ENCODE measurements around the gene CYFIP2.

- TF ChIP-seq CTCF (IDR thresholded peaks at IDR 0.05; ENCODE audit: poor library complexity, severe bottlenecking) (no peak), MXI1 (conservative IDR thresholded peaks at IDR 0.05; ENCODE audit: poor library complexity, severe bottlenecking) (no peak), EZH2 (IDR thresholded peaks at IDR 0.05; ENCODE audit: borderline replicate concordance, insufficient read depth, low read length, poor library complexity, severe bottlenecking) (no peak), TAF1 (IDR thresholded peaks at IDR 0.05; ENCODE audit: low read depth) (no peak), POLR2AphosphoS5 (IDR thresholded peaks at IDR 0.05) (no peak), SMC3 (conservative IDR thresholded peaks at IDR 0.05; ENCODE audit: poor library complexity) (no peak), REST (IDR thresholded peaks at IDR 0.05; ENCODE audit: borderline replicate concordance) (no peak), EP300 (conservative IDR thresholded peaks at IDR 0.05; ENCODE audit: poor library complexity, severe bottlenecking) (no peak)
Measured at GRCh38 chr5:157434096-157434495, 168.2 kb downstream of the CYFIP2 start.
